DMS 273 (cell line): ENCODE results near the gene C11orf42.
A peak's percentile ranks its signal among the peaks of the same experiment; 100 is the strongest.
"Not testable (repeated sequence)": the region's sequence is repeated elsewhere in the genome, so short reads cannot be mapped to it uniquely, and the experiment has no call there.

Experiments used
- DNase-seq: peaks from one replicate; lab custom pipeline; 2025; ENCODE audit not compliant: unreplicated experiment; lab: John Stamatoyannopoulos, UW

Gene C11orf42

DNA sequence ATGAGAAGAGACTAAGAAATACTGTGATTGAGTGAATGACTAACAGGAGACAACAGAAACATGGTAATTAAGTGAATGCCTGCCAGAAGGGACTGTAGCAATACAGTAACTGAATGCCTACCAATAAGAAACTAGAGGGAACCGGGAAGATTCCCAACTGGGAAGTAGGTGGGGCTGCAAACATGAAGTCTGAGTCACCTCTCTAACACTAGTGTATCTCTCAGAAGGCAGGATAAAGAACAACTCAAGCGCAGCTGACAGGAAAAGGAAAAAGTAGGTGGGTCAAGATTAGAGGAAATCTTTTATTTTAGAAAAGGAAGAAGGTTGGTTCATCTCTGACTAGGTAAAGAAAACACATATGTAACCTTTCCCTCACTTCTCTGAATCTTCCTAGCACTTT lies 14.0 kb downstream of the C11orf42 start:
- no peak for DNase-seq

DNA sequence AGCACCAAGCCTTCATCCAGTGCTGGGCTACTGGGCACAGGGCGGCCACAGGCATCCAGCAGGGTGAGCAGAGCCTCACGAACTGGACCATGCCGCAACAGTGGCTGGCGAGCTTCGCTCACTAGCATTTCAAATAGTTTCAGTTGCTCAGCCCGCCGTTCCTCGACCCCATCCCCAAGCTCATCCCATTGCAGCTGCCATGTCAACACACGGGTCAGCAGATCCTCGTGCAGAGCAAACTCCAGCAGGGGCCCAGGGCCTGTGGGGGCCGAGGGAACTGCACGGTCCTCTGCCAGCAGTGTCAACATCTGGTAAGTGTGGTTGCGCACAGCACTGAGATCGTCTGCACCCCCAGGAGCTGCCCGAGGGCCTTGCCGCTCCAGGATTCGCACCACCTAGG lies 18.5 kb downstream of the C11orf42 start:
- DNase-seq: no peak

GRCh38 chr11:6224421-6224820 lies 19.1 kb downstream of the C11orf42 start:
- DNase-seq: no peak

DNA sequence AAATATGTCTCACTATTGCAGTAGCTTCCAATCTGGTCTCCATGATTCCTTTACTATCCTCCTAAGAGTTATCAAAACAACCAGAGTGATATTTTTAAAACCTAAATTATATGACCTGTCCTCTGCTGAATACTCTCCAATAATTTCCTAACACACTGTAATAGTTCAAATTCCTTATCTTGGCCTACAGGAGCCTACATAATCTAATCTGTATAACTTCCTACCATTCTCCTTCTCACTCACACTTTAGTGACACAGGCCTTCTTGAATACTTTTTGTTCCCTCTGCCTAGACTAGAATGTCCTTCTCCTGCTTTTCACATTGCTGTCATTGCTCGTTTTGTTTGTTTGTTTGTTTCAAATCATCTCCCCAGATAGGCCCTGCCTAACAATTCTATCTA lies 19.7 kb downstream of the C11orf42 start:
- no peak for DNase-seq

GRCh38 chr11:6225896-6226295 lies 20.5 kb downstream of the C11orf42 start:
- no peak for DNase-seq

GRCh38 chr11:6228520-6228919 lies 23.2 kb downstream of the C11orf42 start:
- DNase-seq: no peak

- no peak for DNase-seq
Observed at GRCh38 chr11:6229911-6230310, 24.6 kb downstream of the C11orf42 start.

GRCh38 chr11:6232899-6233298 lies 27.5 kb downstream of the C11orf42 start:
- peak; percentile 1 for DNase-seq

DNA sequence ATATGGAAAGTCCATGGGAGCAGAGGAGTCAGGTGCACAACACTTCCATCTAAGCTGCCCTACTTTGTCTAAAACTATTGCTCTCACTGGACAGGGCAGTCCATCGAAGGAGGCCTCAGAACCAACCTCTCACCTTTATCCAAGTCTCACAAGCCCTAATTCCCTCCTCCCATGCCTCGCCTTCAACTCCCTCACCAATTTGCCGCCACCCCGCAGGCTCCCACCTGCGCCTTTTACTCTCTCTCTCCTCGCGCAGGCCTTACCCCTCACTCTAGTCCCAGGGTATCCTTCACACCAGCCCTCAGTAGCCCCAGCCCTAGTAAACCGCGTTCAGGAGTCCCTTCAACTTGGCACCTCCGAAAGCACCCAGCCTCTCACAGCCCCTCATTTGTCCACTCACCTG lies 28.6 kb downstream of the C11orf42 start:
- peak; percentile 42 for DNase-seq

DNA sequence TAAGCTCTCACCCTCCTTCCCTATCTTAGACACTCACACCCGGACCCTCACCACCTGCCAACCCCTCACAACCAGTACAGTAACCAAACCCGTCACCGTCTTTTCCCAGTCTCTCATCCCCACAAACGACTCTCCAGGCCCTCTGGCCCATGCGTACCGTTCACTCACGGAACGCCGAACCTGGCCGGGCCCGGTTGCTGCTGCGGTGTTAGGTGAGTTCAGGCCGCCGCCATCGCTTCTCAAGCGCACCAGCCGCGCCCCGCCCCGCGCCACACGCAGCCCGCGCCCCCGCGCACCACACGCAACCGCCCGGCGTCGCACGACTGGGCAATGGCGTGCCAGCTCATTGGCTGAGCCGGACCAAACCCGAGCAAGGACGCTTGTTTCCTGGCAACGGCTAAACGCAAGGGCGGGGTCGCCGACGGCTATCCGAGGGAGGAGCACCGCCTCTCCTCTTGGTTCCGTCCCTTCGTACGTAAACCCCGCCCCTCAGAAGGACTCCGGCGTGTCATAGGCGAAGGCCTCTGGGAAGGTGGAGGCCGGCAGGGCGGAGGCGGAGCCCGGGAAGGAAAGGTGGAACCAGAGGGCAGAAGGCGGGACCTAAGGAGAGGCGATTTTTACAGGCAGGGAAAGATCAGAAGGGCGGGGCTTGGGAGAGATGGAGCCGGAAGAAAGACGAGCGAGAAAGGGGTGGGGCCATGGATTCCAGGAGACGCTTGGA lies 29.2 kb downstream of the C11orf42 start, which contains the start of gene FHIP1B:
Gene FHIP1B, minus strand, starts transcription at position 250 of the 721 bp plus-strand sequence. CDS start 10,120 bp downstream, outside the sequence.
- DNase-seq: peak; percentile 99

DNA sequence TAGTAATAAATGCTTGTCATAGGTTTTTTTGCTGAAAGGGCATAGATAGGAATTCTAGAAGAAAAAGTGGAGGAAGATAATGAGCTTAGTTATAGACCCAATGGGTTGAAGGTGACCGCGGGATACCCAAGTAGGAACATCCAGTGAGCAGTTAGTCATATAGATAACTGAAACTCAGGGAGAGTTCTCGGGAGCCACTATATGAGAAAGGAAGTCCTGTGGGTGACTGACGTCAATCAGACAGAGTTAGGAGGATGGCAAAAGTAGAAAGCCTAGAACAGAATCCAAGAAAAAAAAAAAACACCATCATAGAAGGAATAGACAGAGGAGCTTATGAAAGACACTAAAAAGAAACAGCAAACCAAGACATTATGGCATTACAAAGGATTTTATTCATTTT lies 31.9 kb downstream of the C11orf42 start:
- no peak for DNase-seq

GRCh38 chr11:6237761-6238302 lies 32.5 kb downstream of the C11orf42 start:
- DNase-seq: no peak

GRCh38 chr11:6238902-6239301 lies 33.5 kb downstream of the C11orf42 start, which contains the start of gene CNGA4:
CNGA4 (plus strand) TSS chr11:6239089; CDS start chr11:6239207, 118 bp downstream.
- DNase-seq: no peak

GRCh38 chr11:6240139-6240538 lies 34.8 kb downstream of the C11orf42 start:
- no peak for DNase-seq

DNA sequence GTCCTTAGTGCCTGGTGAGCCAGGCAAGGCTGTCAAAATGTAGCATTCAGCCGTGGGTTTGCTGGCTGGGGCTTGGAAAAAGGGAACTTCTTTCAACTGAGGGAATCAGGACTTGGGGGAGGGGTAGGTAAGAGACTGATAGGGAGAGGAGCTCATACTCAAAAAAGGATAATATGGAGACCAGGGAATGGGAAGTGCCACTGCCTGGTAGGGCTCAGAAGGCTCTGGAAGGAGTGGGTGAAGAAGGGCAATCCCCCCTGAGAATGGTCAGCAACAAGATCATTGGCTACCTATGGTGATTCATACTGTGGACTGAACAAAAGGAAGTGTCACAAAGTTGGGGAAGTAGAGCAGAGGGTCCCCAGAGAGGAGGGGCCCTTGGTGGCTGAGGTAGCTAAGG lies 35.4 kb downstream of the C11orf42 start:
- no peak for DNase-seq

GRCh38 chr11:6241316-6241715 lies 36.0 kb downstream of the C11orf42 start:
- DNase-seq: no peak

DNA sequence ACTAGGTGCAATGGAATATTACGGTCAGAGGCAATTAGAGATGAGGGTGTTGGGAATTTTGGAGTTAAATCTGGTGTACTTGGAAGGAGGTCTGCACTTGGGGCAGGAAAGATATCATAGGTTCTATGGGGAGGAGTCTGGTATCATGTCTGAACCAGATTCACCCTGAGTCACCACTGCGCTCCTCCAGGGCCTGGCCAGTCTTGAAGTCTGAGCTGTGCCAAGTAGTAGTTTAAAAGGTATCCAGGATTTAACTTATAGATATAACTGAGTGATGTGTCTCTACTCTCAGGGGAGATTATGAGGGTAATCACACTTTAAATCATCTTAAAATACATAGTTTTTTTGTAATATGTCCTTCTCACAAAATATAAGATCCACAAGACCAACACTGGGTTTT lies 40.2 kb downstream of the C11orf42 start:
- DNase-seq: no peak

DNA sequence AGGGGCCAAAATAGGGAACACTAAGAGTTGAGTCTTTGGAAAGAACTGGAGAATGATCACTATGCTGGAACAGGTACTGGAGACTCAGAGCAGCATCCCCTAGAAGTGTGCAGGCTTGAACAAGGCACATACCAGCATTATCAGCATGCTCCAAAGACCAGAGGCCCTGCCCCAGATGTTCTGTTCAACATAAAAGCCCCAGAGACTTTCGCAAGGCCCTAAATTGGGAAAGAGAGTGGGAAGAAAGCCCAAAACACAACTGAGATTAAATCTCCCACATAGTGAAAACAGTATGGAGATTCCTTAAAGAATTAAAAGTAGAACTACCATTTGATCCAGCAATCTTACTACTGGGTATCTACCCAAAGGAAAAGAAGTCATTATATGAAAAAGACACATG lies 42.9 kb downstream of the C11orf42 start:
- no peak for DNase-seq

DNA sequence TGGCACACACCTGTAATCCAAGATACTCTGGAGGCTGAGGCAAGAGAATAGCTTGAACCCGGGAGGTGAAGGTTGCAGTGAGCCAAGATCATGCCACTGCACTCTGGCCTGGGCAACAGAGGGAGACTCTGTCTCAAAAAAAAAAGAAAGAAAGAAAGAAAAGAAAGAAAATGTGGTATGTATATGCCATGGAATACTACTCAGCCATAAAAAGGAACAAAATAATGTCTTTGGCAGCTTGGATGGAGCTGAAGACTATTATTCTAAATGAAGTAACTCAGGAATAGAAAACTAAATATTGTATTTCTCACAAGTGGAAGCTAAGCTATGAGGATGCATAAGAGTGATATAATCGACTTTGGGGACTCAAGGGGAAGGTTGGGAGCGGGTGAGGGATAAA lies 43.5 kb downstream of the C11orf42 start:
- DNase-seq: not testable (repeated sequence)

GRCh38 chr11:6249770-6250555 lies 44.6 kb downstream of the C11orf42 start:
- DNase-seq: peak; percentile 40

DNA sequence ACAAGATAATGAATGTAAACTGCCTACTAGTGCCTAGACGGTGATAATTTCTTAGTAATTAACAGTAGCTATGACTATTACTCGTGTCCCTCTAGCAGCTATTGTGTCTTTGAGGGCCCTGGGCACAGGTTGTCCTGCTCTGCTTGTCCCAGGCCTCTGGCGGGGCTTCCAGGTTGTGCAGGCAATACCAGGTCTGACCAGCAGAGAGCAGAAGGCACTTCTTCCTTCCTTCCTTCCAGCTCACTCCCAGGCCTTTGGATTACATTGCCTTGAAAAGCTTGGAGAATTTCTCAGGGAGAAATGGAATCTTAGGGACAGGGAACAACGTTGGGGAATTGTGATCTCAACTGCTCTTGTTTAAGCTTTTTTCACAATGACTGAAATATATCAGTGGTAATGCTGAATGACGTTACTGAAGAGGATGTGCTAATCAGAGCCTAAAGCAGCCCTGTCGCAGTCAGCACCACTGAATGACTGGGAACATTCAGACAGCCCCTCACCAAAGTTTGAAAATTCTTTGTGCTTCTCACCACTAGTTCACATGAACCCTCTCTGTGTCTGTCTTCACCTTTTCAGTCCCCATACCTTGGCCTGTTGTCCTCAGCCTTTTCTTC lies 45.9 kb downstream of the C11orf42 start:
- DNase-seq: peak; percentile 62
